SHP77 treated with DMSO at 0.1 percent for 48 hours (cell line): ENCODE measurements around the gene FAM236C.
"Not testable (repeated sequence)": the region's sequence is repeated elsewhere in the genome, so short reads cannot be mapped to it uniquely, and the experiment has no call there.

Source experiments
- DNase-seq: peaks from one replicate; lab custom pipeline; 2025; lab: John Stamatoyannopoulos, UW

FAM236C gene

DNA sequence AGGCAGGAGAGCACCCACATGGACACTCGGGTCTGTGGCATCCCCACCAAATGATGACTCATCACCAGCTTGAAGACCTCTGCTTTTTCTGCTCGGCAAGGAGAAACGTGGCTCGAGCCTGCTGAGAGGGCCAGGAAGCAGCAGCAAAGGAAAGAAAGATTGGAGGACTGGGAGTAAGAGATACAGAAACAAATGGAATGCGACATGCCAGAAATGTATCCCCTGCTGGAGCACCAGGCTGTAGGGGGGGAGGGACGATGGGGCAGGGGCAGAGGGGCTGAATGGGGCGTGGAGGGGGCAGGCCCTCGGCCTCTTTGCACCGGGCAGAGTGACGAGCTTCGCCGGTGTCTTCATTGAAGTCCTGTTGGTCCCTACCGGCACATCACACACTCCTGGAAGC lies at the start of gene FAM236C:
FAM236C (plus strand) TSS at position 301 of the 400 bp plus-strand sequence. CDS start 100 bp downstream, outside the sequence.
- DNase-seq: not testable (repeated sequence)

DNA sequence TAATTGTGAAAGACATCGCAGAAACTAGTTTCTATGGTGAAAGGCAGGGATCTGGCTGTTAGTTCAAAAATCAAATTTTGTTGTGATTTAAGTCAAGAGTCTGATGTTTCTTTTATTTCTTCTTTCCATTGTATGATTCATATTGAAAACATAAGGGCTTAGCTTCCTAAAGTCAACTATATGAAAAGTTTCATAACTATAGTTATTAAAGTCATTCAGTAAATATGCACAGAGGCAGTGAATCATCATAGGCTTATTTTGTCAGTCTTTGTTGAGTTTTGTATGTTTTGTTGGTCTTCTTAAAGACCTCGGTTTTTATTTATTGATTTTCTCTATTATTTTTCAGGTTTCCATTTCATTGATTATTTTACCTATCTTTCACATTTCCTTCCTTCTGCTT lies 29.5 kb upstream of the FAM236C start:
- not testable (repeated sequence) for DNase-seq

DNA sequence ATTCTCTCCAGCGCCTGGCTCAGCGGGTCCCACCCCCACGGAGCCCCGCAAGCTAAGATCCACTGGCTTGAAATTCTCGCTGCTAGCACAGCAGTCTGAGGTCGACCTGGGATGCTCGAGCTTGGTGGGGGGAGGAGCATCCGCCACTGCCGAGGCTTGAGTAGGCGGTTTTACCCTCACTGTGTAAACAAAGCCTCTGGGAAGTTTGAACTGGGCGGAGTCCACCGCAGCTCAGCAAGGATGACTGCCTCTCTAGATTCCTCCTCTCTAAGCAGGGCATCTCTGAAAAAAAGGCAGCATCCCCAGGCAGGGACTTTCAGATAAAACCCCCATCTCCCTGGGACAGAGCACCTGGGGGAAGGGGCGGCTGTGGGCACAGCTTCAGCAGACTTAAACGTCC lies 22.7 kb upstream of the FAM236C start:
- not testable (repeated sequence) for DNase-seq

DNA sequence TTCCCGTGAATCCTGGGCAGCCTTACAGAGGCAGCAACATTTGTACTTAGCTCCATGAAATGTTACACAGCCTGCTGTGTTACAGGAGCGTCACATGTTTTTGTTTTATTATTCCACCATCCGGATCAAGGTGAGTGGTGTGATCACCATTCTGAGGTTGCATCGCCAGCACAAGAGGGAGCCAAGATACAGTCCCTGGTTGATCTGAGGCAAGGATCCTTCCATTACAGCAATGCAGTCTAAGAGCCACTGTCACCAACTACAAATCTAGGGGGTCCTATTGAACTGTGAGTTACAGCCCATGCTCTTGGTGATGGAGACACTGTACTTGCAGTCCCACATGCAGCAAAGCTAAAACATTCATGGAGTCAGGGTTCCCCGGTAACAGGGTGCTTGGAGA lies 3.7 kb downstream of the FAM236C start:
- not testable (repeated sequence) for DNase-seq

DNA sequence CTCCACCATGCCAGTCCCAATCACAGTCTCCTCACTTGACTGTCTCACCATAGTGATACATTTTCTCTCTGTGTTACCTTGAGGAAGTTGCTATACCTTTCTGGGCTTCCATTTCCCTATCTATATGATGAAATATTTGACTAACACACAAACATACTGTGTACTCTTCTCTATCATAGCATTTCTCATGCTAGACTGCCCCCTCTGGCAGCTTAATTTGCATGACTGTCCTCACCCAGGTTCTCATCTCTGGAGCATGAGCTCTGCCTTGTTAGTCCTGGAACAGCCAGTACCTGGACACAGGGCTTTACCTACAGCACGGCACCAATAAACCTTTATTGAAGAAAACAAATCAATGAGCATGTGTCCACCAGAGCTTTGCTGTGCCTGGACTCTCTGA lies 19.9 kb downstream of the FAM236C start:
- DNase-seq: not testable (repeated sequence)

DNA sequence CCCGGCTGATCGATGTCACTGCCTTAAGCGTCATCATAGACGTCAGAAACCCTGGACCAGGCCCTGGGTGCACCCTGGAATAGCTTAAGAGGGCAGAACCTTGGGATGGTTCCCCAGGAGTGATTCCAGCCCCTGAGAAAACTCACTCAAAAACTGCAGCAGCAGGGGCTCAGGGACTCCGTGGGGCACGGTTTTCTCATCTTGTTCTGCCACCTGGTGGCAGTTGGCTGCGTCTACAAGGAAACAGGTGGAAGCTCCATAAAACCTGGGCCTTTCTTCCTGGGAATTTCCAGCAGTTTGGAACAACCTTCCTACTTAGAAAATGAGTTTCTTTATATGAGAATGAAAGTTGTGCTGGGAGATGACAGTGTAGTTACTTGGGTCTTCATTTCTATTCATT lies 24.0 kb downstream of the FAM236C start:
- not testable (repeated sequence) for DNase-seq

DNA sequence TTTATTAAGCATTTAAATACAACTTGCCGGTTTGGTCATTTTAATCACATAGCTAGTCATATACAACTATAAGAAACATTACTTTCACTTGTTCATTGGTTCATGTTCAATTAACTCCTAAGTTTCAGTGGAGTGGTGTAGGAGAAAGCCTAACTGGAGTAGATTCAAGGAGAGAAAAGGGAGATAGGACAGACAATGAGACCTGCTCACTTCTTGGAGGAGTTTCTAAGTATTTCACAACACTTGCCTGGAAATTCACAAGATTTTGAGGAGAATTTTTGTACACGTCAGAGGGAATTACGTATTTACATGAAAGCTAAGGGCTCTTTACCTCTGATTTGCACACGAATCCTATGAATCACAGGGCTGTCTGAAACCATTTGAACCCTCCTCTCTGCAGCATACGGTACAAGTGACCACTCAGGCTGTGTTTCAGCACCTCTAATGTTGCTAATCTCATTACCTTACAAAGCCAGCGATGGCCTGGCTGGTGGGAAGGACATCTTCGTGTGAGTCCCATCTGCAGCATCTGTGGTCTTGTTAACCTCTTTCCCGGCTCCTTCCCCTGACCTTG lies 24.6 kb downstream of the FAM236C start:
- DNase-seq: not testable (repeated sequence)

DNA sequence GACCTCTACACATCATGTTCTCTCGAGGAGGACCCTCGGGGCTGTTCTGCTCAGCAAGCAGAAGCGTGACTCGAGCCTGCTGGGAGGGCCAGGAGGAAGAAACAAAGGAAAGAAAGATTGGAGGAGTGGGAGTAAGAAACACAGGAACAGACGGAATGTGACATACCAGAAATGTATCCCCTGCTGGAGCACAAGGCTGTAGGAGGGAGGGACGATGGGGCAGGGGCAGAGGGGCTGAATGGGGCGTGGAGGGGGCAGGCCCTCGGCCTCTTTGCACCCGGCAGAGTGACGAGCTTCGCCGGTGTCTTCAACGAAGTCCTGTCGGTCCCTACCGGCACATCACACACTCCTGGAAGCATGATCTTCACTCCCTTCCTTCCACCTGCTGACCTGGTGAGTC lies 25.5 kb downstream of the FAM236C start, which contains the start of gene FAM236A:
FAM236A (plus strand) TSS at position 301 of the 400 bp plus-strand sequence; CDS start at position 358, 57 bp downstream.
- not testable (repeated sequence) for DNase-seq

DNA sequence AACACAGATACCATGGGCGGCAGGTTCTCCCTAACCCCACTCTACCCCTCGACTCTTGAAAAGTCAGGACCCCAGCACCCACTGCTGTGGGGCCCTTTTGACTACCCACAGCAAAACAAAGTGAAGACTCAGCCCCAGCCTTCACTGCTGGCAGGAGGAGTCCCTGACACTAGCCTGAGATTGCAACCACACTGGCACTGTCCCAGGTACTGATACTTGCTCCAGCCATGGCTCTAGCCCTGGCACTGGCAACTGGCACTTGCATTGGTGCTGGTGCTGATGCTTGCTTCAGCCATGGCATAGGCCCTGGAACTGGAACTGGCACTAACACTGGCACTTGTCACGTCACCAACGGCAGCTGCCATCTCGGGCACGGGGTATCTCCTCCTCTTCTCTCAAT lies 29.9 kb downstream of the FAM236C start:
- DNase-seq: not testable (repeated sequence)

DNA sequence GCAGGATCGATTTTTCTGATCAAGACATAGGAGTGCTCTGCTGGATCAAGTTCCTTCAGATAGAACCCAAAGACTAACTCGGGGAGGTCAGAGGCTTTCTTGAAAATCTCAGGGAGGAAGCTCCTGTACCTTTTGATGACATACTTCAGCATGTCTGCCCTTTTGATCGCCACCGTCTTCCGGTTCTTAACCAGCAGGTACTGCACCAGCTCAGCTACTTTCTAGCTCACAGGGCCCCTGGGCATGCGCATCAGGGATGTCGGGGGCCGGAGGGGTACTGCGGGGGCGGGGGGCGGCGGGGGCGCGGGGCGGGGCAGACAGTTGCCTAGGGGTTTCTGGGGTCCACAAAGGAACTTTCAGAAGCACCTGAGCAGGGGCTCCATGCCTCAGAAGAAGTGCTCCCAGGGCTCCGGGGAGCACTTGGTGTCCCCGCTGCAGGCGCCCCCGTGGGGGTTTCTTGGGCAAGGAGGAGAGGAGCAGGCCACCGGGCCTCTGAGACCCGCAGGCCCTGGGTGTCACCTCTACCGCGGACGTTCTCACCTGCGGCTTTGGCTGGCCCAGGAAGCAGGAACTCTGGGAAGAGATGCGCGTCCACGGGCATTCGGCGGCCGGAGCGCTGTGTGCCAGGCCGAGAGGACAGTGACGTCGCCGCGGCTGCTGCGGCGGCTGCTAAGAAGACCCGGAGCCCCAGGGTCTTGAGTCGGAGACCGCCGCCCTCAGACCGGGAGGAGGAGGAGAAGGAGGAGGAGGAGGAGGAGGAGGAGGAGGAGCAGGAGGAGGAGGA lies 30.8 kb downstream of the FAM236C start:
- not testable (repeated sequence) for DNase-seq

DNA sequence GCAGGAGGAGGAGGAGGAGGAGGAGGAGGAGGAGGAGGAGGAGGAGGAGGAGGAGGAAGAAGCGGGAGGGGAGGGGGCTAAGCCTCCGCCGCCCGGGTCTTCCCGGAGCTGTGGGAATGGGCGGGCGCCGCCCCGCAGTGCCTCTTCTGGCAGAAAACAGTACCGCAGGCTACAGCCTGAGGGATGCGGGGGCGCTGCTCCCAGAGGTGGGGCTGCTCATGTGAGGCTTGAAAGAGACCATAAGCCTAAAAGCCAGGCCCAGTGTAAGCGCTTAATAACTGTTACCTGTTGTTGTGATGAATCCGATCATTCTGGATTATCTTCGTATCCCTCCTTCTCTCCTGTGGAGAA lies 31.4 kb downstream of the FAM236C start, which contains the start of gene DMRTC1:
DMRTC1 (minus strand) TSS at position 19 of the 351 bp plus-strand sequence. CDS start 68,143 bp downstream, outside the sequence.
- not testable (repeated sequence) for DNase-seq

DNA sequence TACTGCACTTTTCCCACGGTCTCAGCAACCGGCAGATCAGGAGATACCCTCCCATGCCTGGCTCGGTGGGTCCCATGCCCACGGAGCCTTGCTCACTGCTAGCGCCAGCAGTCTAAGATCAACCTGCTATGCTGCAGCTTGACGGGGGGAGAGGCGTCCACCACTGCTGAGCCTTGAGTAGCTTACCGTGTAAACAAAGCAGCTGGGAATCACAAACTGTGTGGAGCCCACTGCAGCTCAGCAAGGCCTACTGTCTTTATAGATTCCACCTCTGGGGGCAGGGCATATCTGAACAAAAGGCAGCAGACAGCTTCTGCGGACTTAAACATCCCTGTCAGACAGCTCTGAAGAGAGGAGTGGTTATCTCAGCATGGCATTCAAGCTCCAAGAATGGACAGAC lies 47.6 kb downstream of the FAM236C start:
- DNase-seq: not testable (repeated sequence)
